RCC 7860 (cell line): ENCODE results near the gene RNF213.
"Not testable (repeated sequence)": the region's sequence is repeated elsewhere in the genome, so short reads cannot be mapped to it uniquely, and the experiment has no call there.

ENCODE experiments used
- DNase-seq: peaks from one replicate; pipeline ENCODE4 v3.0.0-alpha.2; 2015; ENCODE audit warnings: low spot score
- FAIRE-seq: peaks from 2 replicates; lab custom pipeline; 2012; peaks lifted over from hg19 to GRCh38; lab: Jason Lieb, UNC

The RNF213 gene

GRCh38 chr17:80408872-80409271 lies 148.2 kb downstream of the RNF213 start:
- DNase-seq (peak; percentile 9), FAIRE-seq (peak; percentile 52)

DNA sequence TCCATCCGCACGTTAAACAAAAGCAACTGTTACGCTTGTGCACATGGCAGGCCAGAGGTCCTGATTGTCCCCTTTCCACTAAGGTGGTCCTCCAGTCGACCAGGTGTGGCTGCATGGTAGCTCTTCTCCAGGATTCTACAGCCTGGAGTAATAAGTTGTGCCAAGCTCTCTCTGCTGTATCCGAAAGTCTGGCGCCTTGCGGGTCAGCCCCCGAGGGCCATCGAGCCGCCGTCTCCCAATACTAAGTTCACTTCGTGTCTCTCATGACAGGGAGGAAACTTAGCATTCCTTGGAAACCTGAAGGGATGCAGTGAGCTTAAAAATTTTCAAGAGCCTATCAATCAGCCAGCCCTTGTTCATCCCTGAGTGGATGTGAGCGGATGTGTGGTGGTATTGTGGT lies 149.0 kb downstream of the RNF213 start:
- FAIRE-seq (peak; percentile 85), DNase-seq (no peak)

DNA sequence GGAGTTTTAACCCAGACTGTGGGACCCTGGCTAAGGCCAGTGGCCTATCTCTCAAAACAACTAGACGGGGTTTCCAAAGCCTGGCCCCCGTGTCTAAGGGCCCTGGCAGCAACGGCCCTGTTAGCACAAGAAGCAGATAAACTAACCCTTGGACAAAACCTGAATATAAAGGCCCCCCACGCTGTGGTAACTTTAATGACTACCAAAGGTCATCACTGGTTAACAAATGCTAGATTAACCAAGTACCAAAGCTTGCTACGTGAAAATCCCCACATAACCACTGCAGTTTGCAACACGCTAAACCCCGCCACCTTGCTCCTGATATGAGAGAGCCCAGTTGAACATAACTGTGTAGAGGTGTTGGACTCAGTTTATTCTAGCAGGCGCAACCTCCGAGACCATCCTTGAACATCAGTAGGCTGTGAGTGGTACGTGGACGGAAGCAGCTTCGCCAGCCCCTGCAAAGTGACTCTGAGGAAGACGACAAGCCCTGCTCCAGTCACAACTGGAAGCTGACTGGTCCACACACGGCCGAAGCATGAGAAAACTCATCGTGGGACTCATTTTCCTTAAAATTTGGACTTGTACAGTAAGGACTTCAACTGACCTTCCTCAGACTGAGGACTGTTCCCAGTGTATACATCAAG lies 149.9 kb downstream of the RNF213 start:
- DNase-seq = not testable (repeated sequence)
- peak; percentile 11 for FAIRE-seq

DNA sequence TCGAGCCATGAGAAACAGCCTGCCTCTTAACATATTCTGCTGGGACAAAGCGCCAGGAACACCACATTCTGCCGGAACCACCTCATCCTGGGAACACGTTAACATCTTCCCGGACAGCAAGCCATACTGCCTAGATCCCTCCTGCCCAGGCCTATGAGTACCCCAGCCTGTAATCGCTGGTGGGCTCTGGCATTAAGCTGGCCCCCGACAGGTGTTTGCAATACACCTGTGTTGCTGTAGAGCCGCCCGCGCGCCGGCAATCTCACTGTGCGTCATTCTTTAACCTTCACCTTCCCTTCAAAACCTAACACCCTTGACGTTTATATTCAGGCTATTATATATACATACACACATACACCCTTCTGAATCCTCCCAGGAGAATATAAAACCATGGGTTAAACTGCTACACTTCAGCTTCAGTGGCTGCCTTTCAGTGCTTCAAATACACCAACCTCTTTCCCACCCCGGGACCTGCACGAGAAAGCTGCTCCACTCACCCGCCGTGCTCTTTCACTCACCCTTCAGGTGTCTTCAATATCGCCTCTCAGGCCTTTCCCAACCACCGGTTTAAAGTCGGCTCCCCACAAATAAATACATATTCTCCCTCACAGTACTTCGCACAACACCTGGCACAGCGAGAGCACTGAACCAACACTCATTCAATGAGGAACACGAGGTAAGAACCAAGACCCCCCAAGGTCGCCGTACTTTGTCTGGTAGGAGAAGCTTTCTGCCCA lies 153.3 kb downstream of the RNF213 start:
- DNase-seq (no peak), FAIRE-seq (no peak)

DNA sequence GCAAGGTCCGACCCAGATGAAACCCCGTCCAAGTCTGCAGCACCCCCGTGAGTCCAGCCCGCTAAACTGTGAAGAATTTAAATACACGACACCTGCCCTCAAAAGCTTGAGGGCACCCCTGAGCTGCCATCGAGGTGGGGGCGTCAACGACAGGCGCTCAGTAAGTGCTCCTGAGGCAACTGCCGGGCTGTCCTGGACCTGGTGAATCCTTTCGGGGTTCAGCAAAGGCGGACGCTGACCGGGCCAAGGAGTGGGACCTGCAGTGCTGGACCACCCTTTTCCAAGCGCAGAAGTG lies 153.8 kb downstream of the RNF213 start:
- DNase-seq = no peak
- FAIRE-seq = no peak

- DNase-seq = peak; percentile 79
- FAIRE-seq = no peak
Observed at GRCh38 chr17:80414803-80415625, 154.4 kb downstream of the RNF213 start, which contains the start of gene ENDOV. Gene ENDOV, plus strand, starts transcription at chr17:80415167. Its CDS starts 28 bp downstream, at chr17:80415195.

- DNase-seq (no peak), FAIRE-seq (no peak)
Observed at GRCh38 chr17:80415626-80416137, 155.0 kb downstream of the RNF213 start.

GRCh38 chr17:80416260-80416939 lies 155.7 kb downstream of the RNF213 start:
- FAIRE-seq (no peak), DNase-seq (no peak)

GRCh38 chr17:80416940-80417293 lies 156.3 kb downstream of the RNF213 start:
- no peak for DNase-seq
- no peak for FAIRE-seq

DNA sequence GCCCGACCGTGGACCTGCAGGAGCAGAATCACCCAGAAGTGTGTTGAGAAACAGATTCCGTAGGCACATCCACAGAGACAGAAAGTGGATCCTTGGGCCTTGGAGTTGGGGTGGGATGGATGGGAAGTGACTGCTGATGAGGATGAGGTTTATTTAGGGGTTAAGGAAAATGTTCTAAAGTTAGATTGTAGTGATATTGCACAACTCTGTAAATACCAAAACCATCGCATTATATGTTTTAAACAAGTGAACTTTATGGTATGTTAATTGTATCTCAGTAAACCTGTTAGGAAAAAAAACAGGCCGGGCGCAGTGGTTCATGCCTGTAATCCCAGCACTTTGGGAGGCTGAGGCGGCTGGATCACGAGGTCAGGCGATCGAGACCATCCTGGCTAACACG lies 157.9 kb downstream of the RNF213 start:
- DNase-seq = no peak
- FAIRE-seq = no peak

- DNase-seq (no peak), FAIRE-seq (no peak)
Observed at GRCh38 chr17:80419255-80419654, 158.6 kb downstream of the RNF213 start.

GRCh38 chr17:80421381-80422090 lies 160.9 kb downstream of the RNF213 start:
- no peak for DNase-seq
- no peak for FAIRE-seq

DNA sequence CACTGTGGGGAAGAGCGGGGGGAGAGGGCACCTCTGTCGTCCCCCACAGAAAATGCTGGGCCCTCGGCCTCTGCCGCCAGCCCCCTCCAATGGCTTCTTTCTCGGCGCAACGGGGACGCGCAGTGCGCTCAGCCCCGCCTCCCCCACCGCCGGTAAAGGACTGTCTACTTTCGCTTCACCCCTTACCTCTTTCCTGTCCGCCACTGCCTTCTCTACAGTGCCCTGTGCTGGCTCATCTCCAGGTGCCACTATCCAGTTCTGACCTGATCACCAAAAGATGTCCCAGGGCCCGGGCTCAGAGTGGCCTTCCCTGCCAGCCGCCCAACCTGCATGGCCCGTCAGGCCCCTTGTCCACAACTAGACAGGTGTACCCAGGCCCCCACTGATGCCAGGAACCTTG lies 161.6 kb downstream of the RNF213 start:
- DNase-seq (no peak), FAIRE-seq (no peak)

DNA sequence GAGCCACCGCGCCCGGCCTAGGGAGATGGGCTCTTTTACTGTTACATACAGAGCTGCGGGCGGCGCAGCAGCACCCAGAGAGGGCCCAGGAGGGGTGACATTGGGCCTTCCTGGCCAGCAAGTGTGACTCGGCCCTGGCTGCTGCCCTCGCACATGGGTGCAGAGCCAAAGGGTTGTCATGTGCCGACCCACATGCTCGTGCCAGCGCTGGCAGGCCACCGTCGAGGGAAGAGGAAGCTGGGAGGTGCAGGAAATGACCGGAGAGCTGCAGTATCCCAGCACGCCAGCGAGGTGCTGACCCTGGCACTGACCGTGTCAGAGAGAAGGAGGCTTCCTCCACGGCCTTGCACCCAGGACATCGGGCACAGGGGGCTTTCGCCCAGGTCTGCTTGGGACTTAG lies 162.3 kb downstream of the RNF213 start:
- FAIRE-seq (no peak), DNase-seq (no peak)

- no peak for DNase-seq
- FAIRE-seq = no peak
Observed at GRCh38 chr17:80423536-80424225, 163.0 kb downstream of the RNF213 start.

DNA sequence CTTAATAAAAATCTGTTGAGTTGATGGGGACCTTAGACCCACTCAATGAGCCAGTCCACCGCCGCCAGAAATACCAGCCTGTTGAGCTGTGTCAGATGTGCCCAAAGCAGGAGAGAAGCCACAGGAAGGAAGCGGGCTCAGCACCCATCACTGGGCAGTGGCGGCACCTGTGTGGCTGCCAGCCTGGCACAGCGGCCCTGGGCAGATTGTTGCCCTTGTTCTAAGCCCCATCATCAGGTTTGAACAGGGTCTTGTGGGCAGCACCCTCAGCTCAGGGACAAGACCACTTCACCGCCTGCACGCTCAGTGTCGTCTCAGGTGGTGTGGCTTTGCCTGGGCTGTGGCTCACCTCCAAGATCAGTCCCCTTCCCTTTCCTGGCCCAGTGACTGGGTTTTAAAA lies 163.6 kb downstream of the RNF213 start:
- no peak for DNase-seq
- FAIRE-seq = no peak

GRCh38 chr17:80424878-80425765 lies 164.5 kb downstream of the RNF213 start:
- no peak for DNase-seq
- FAIRE-seq = no peak

GRCh38 chr17:80425835-80426426 lies 165.3 kb downstream of the RNF213 start:
- DNase-seq = no peak
- no peak for FAIRE-seq
